Activated CD4-positive, alpha-beta T cell treated with anti-CD3 and anti-CD28 coated beads for 36 hours (primary cell): ENCODE data around the gene TSPAN1. TPM values are rescaled to one million over a fixed set of nuclear protein-coding genes. Genes with fewer than 3 reads are reported as not detected.
A peak's percentile ranks its signal among the peaks of the same experiment; 100 is the strongest.

Experiments
- ATAC-seq: fragments of 200-7000 bp; cut with Tn5 transposase; one replicate; pipeline ENCODE4 v1.10.0; 2021; ENCODE audit warnings: mild to moderate bottlenecking, moderate library complexity
- CTCF ChIA-PET: fragments of 350-600 bp; sonication (Branson Sonifier 250); formaldehyde crosslinking; loops from one replicate; lab custom pipeline; 2021; ENCODE audit warnings: antibody characterized with exemption; lab: Charles Lee
- POLR2A ChIA-PET: fragments of 350-600 bp; sonication (Branson Sonifier 250); formaldehyde crosslinking; loops from one replicate; lab custom pipeline; 2021; ENCODE audit warnings: antibody characterized with exemption, inconsistent platforms; lab: Charles Lee
- DNase-seq: peaks from one replicate; pipeline ENCODE4 v3.0.0-alpha.2; 2020
- H3K27ac Mint-ChIP-seq: one replicate; pipeline ENCODE4 v1.8.0; 2021; ENCODE audit warnings: mixed read lengths
- H3K27me3 Mint-ChIP-seq: one replicate; pipeline ENCODE4 v1.8.0; 2021; ENCODE audit warnings: mixed read lengths
- H3K36me3 Mint-ChIP-seq: one replicate; pipeline ENCODE4 v1.8.0; 2021; ENCODE audit warnings: low read depth, mixed read lengths
- H3K4me1 Mint-ChIP-seq: one replicate; pipeline ENCODE4 v1.8.0; 2021; ENCODE audit warnings: mixed read lengths
- H3K4me3 Mint-ChIP-seq: one replicate; pipeline ENCODE4 v1.8.0; 2021; ENCODE audit warnings: mild to moderate bottlenecking, moderate library complexity, mixed read lengths
- H3K9me3 Mint-ChIP-seq: one replicate; pipeline ENCODE4 v1.8.0; 2021; ENCODE audit warnings: low read depth, mixed read lengths
- intact Hi-C, 2 experiments: fragments of 100-400 bp; cut with DNase I in 1 of 2; cut with micrococcal nuclease in 1 of 2; formaldehyde crosslinking; loops; one replicate each; pipeline versions ENCODE4 v1.14.2 to v1.15.1; 2022 to 2024; cut with DNase I, micrococcal nuclease
- total RNA-seq, 2 experiments: library from RNA; stranded (reverse); gene quantifications; one replicate each; pipeline ENCODE4 v1.2.3, GENCODE V29; 2021

TSPAN1 gene
- total RNA-seq, 2 experiments from 2014 or later, result not detected

DNA sequence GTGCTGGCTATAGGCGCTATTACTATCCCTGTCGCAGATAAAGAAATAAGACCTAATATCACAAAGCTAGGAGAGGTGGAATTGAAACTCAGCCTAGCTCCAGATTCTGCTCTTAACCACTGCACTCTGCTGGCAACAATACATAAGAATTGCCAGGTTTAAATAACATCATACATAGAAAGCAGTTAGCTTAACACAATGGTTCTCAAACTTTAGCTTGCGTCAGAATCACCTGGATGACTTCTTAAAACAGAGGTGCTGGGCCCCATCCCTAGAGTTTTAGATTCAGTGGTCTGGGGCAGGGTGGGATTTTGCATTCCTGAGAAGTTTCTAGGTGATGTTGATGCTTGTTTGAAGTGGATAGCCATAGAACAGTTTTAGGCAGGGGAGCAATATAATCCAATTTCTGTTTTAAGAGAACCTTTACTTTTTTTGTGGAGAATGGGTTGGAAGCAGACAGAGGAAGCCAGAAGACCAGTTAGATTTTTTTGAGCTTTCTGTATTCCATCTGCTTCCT lies 24.4 kb downstream of the TSPAN1 start:
- H3K27ac Mint-ChIP-seq, result peak overlapping the region; percentile 19

GRCh38 chr1:46203738-46204405 lies 29.0 kb downstream of the TSPAN1 start:
- Mint-ChIP-seq H3K27ac (no peak overlapping the region), H3K27me3 (peaks cover 2% of the 10 kb centered on the region), H3K4me3 (peak overlapping the region; percentile 70), H3K4me1 (peaks cover 12% of the 10 kb centered on the region), H3K36me3 (no peaks in the 10 kb centered on the region), H3K9me3 (no peaks in the 10 kb centered on the region)
- ATAC-seq (no peak), DNase-seq (no peak)
- intact Hi-C loops, result no loop called here
- POLR2A ChIA-PET, result interaction anchor here (0.7 to 1.1 kb wide), 2 partner anchors 43 to 594 kb away, joined by 3 read pairs; no protein-coding TSS in a partner anchor
- CTCF ChIA-PET, result interaction anchor here (0.9 to 1.4 kb wide), 4 partner anchors 8 to 41 kb away, joined by 3 to 9 read pairs (median 6); no protein-coding TSS in a partner anchor

More for the DNA sequence above, 24.4 kb downstream of the TSPAN1 start:
- Mint-ChIP-seq H3K4me3 (peak overlapping the region; percentile 84), H3K36me3 (peaks cover 5% of the 10 kb centered on the region), H3K9me3 (no peaks in the 10 kb centered on the region), H3K27me3 (peaks cover 2% of the 10 kb centered on the region), H3K4me1 (peaks cover 22% of the 10 kb centered on the region)
- intact Hi-C loops, result no loop called here
- ChIA-PET CTCF (interaction anchor here (1.4 to 2.8 kb wide), 2 partner anchors 24 to 46 kb away, joined by 9 read pairs; no protein-coding TSS in a partner anchor), POLR2A (interaction anchor here (0.9 kb wide), 1 partner anchor 48 kb away, joined by 4 read pairs; the partner anchor contains the start of gene RAD54L)
- ATAC-seq, result no peak
- no peak for DNase-seq

GRCh38 chr1:46204406-46204742 lies 29.5 kb downstream of the TSPAN1 start:
- POLR2A ChIA-PET, result interaction anchor here (0.7 to 1.1 kb wide), 2 partner anchors 42 to 595 kb away, joined by 3 read pairs; no protein-coding TSS in a partner anchor
- no peaks in the 10 kb centered on the region for H3K36me3 Mint-ChIP-seq
- intact Hi-C loops, result no loop called here
- CTCF ChIA-PET, result interaction anchor here (1.0 to 1.4 kb wide), 2 partner anchors 19 to 41 kb away, joined by 3 to 9 read pairs; no protein-coding TSS in a partner anchor
- H3K9me3 Mint-ChIP-seq, result no peaks in the 10 kb centered on the region
- no peak overlapping the region for H3K27ac Mint-ChIP-seq
- peaks cover 9% of the 10 kb centered on the region for H3K4me1 Mint-ChIP-seq
- H3K27me3 Mint-ChIP-seq, result peaks cover 2% of the 10 kb centered on the region
- no peak overlapping the region for H3K4me3 Mint-ChIP-seq
- DNase-seq (no peak), ATAC-seq (no peak)

DNA sequence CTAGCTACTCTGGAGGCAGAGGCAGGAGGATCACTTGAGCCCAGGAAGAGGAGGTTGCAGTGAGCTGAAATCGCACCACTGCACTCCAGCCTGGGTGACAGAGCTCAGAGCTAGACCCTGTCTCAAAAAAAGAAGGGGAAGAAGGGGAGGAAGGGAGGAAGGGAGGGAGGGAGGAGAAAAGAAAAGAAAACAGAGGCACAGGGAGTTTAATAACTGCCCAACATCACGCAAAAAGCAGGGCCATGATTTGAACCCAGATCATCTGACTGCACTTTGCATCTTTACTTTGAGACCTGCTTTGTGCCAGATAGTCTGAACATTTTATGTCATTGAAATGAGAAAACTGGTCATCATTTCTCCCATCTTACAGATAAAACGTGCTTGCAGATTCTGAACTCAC lies 30.3 kb downstream of the TSPAN1 start:
- CTCF ChIA-PET, result interaction anchor here (0.6 to 1.4 kb wide), 4 partner anchors 18 to 142 kb away, joined by 3 to 9 read pairs (median 3); no protein-coding TSS in a partner anchor
- Mint-ChIP-seq H3K4me1 (peaks cover 8% of the 10 kb centered on the region), H3K36me3 (no peaks in the 10 kb centered on the region), H3K4me3 (no peak overlapping the region), H3K27me3 (peaks cover 2% of the 10 kb centered on the region), H3K27ac (no peak overlapping the region), H3K9me3 (no peaks in the 10 kb centered on the region)
- intact Hi-C loops, result no loop called here
- ATAC-seq (no peak), DNase-seq (no peak)
- POLR2A ChIA-PET, result interaction anchor here (0.8 kb wide), 1 partner anchor 18 kb away, joined by 3 read pairs; no protein-coding TSS in a partner anchor

DNA sequence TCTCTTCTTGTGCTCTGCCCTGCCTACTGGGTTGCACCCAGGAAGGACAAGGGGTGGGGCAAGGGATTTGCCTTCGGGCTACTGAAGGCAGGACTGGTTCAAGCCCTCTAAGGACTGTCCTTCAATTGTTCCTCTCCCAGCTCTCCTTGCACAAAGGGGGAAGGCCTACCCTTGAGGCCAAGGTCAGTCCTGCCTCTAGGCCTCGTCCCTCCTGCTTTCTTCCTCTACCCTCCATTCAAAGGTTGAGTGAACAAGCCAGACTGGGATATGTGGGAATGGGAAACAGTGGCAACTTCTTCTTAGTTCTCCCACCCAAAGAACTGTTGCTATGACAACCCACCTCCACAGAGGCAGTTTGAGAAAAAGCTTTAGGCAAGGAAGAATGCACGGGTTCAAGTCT lies 30.9 kb downstream of the TSPAN1 start:
- ChIA-PET CTCF (interaction anchor here (0.7 to 1.4 kb wide), 2 partner anchors 18 kb away, joined by 3 to 9 read pairs; no protein-coding TSS in a partner anchor), POLR2A (no interaction called here)
- intact Hi-C loops, result no loop called here
- Mint-ChIP-seq H3K27me3 (peaks cover 2% of the 10 kb centered on the region), H3K27ac (no peak overlapping the region), H3K4me3 (no peak overlapping the region), H3K4me1 (peaks cover 8% of the 10 kb centered on the region), H3K9me3 (no peaks in the 10 kb centered on the region), H3K36me3 (no peaks in the 10 kb centered on the region)
- ATAC-seq, result no peak
- DNase-seq, result no peak

- peaks cover 2% of the 10 kb centered on the region for H3K27me3 Mint-ChIP-seq
These were observed 31.5 kb downstream of the TSPAN1 start for GRCh38 chr1:46206399-46206798.

GRCh38 chr1:46210561-46210960 lies 35.7 kb downstream of the TSPAN1 start:
- H3K27ac Mint-ChIP-seq, result no peak overlapping the region
- H3K27me3 Mint-ChIP-seq, result no peaks in the 10 kb centered on the region
- intact Hi-C loops, result no loop called here
- H3K4me1 Mint-ChIP-seq, result no peaks in the 10 kb centered on the region
- ChIA-PET POLR2A (no interaction called here), CTCF (interaction anchor here (0.8 to 1.4 kb wide), 3 partner anchors 9 to 13 kb away, joined by 3 to 7 read pairs (median 5); no protein-coding TSS in a partner anchor)
- no peaks in the 10 kb centered on the region for H3K9me3 Mint-ChIP-seq
- ATAC-seq (no peak), DNase-seq (no peak)
- H3K36me3 Mint-ChIP-seq, result no peaks in the 10 kb centered on the region
- H3K4me3 Mint-ChIP-seq, result no peak overlapping the region

More at GRCh38 chr1:46206399-46206798, 31.5 kb downstream of the TSPAN1 start:
- ATAC-seq (no peak), DNase-seq (no peak)
- CTCF ChIA-PET, result interaction anchor here (0.7 to 2.7 kb wide), 2 partner anchors 17 to 18 kb away, joined by 3 to 11 read pairs; no protein-coding TSS in a partner anchor
- POLR2A ChIA-PET, result no interaction called here
- H3K27ac Mint-ChIP-seq, result no peak overlapping the region
- peaks cover 8% of the 10 kb centered on the region for H3K4me1 Mint-ChIP-seq
- H3K9me3 Mint-ChIP-seq, result no peaks in the 10 kb centered on the region
- H3K36me3 Mint-ChIP-seq, result no peaks in the 10 kb centered on the region
- no peak overlapping the region for H3K4me3 Mint-ChIP-seq
- intact Hi-C loops, result no loop called here

DNA sequence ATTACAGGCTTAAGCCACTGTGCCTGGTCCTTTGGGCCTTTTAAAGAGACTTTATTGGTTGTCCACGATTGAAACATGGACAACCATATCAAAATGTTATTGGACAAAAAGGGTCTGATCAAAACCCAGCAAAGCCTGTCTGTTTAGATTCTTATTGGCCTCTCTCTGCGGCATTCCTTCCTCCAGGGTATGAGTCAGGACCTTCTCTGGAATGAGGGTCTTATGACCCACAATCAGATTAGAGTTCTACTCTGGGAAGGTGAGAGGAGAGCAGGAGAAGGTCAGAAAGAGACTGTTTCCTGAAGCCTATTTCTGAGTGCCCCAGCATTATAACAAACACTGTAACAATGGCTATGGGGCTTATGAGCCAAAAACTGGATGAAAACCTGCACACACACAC lies 36.2 kb downstream of the TSPAN1 start:
- DNase-seq, result no peak
- CTCF ChIA-PET, result interaction anchor here (0.8 kb wide), 1 partner anchor 8 kb away, joined by 3 read pairs; the partner anchor contains the start of gene LURAP1
- no peak for ATAC-seq
- intact Hi-C loops, result no loop called here
- Mint-ChIP-seq H3K9me3 (no peaks in the 10 kb centered on the region), H3K27me3 (no peaks in the 10 kb centered on the region), H3K4me3 (no peak overlapping the region), H3K27ac (no peak overlapping the region), H3K4me1 (no peaks in the 10 kb centered on the region), H3K36me3 (no peaks in the 10 kb centered on the region)
- POLR2A ChIA-PET, result no interaction called here

GRCh38 chr1:46215504-46215903 lies 40.6 kb downstream of the TSPAN1 start:
- POLR2A ChIA-PET, result no interaction called here
- H3K36me3 Mint-ChIP-seq, result no peaks in the 10 kb centered on the region
- DNase-seq (no peak), ATAC-seq (no peak)
- no peaks in the 10 kb centered on the region for H3K27me3 Mint-ChIP-seq
- no peaks in the 10 kb centered on the region for H3K4me1 Mint-ChIP-seq
- intact Hi-C loops, result no loop called here
- no peak overlapping the region for H3K4me3 Mint-ChIP-seq
- H3K27ac Mint-ChIP-seq, result no peak overlapping the region
- H3K9me3 Mint-ChIP-seq, result no peaks in the 10 kb centered on the region
- CTCF ChIA-PET, result interaction anchor here (0.6 kb wide), 1 partner anchor 8 kb away, joined by 3 read pairs; no protein-coding TSS in a partner anchor

DNA sequence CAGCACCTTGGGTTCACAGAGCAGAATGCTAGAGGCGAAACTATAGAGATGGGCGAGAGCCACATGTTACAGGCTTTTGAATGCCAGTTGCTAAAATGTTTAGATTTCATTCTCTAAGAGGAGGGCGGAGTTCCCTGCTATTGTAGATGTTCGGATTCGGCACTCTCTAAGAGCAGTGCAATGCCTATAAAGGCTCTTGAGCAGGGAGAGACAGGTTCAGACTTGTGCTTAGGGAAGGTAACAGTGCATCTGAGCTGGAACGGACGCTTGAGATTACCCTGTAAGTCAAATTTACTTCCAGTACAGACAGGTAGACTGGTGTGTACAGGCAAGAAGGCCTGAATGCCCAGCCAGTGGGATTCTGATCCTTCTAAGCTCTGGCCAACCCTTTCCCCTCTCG lies 43.6 kb downstream of the TSPAN1 start:
- Mint-ChIP-seq H3K4me1 (no peaks in the 10 kb centered on the region), H3K4me3 (no peak overlapping the region), H3K36me3 (no peaks in the 10 kb centered on the region), H3K27ac (no peak overlapping the region), H3K9me3 (no peaks in the 10 kb centered on the region), H3K27me3 (no peaks in the 10 kb centered on the region)
- intact Hi-C loops, result no loop called here
- ATAC-seq, result no peak
- ChIA-PET CTCF (interaction anchor here (0.8 to 1.3 kb wide), 2 partner anchors 8 to 154 kb away, joined by 4 to 5 read pairs; no protein-coding TSS in a partner anchor), POLR2A (no interaction called here)
- DNase-seq, result no peak
